ENCODE results near the gene CSRNP2. TPM values are rescaled to one million over a fixed set of nuclear protein-coding genes. Genes with fewer than 3 reads are reported as not detected.

CSRNP2 gene
- total RNA-seq, 2 experiments from 2014 or later: 10.5 to 10.9 TPM

Other genes with a start within 250 kb of the CSRNP2 start
- gene TMPRSS12, start 240.7 kb downstream of the CSRNP2 start, total RNA-seq: not detected
- gene HIGD1C, start 131.1 kb downstream of the CSRNP2 start, total RNA-seq: not detected
- gene SLC11A2, start 57.2 kb downstream of the CSRNP2 start, total RNA-seq: 10 to 100 TPM; 24.5 to 27.3 TPM
- 10 to 100 TPM; 67.2 to 69.4 TPM for gene LETMD1, start 35.3 kb downstream of the CSRNP2 start, total RNA-seq
- 10 to 100 TPM; 32.3 to 33.4 TPM for gene TFCP2, start 89.5 kb upstream of the CSRNP2 start, total RNA-seq
- 1 to 10 TPM; 6.5 to 6.9 TPM for gene POU6F1, start 134.5 kb upstream of the CSRNP2 start, total RNA-seq
- gene DAZAP2, start 155.2 kb upstream of the CSRNP2 start, total RNA-seq: 10 to 100 TPM; 94.2 to 95.4 TPM
- gene SMAGP, start 186.8 kb upstream of the CSRNP2 start, total RNA-seq: 1 to 10 TPM in 1 of 2 experiments, under 1 TPM in 1; 0.64 to 1.3 TPM
- 10 to 100 TPM; 32.0 to 34.2 TPM for gene BIN2, start 240.6 kb upstream of the CSRNP2 start, total RNA-seq

Data from activated naive CD8-positive, alpha-beta T cell treated with anti-CD3 and anti-CD28 coated beads for 36 hours (primary cell).